Omental fat pad (tissue), 4 donors: ENCODE results near the gene PCK2. TPM values are rescaled to one million over a fixed set of nuclear protein-coding genes. Genes with fewer than 3 reads are reported as not detected.

Experiments
- ATAC-seq: fragments of 150-250 bp; one replicate; pipeline ENCODE4 v1.9.1; 2016; ENCODE audit warnings: mild to moderate bottlenecking, moderate library complexity; ENCODE audit not compliant: low FRiP score
- DNase-seq: peaks from one replicate; pipeline ENCODE4 v3.0.0-alpha.2; 2019; ENCODE audit warnings: low spot score
- total RNA-seq, 4 donors: library from RNA; depleted of rRNA; stranded (reverse); fragments of >200 nt; gene quantifications; one replicate each; pipeline ENCODE4 v1.1.0, GENCODE V29; 2016
- TF ChIP-seq, protein P1 (sequence below), 3 donors: fragments of 450-650 bp; IDR thresholded peaks; one replicate each; pipeline ENCODE4 v1.5.1; 2016 to 2017; ENCODE audit warnings: antibody characterized with exemption in 3 of 3, mild to moderate bottlenecking in 3 of 3, moderate library complexity in 2 of 3

PCK2 gene
- total RNA-seq, 4 donors from 2014 or later: 33.6 to 53.4 (median 42.9) TPM

DNA sequence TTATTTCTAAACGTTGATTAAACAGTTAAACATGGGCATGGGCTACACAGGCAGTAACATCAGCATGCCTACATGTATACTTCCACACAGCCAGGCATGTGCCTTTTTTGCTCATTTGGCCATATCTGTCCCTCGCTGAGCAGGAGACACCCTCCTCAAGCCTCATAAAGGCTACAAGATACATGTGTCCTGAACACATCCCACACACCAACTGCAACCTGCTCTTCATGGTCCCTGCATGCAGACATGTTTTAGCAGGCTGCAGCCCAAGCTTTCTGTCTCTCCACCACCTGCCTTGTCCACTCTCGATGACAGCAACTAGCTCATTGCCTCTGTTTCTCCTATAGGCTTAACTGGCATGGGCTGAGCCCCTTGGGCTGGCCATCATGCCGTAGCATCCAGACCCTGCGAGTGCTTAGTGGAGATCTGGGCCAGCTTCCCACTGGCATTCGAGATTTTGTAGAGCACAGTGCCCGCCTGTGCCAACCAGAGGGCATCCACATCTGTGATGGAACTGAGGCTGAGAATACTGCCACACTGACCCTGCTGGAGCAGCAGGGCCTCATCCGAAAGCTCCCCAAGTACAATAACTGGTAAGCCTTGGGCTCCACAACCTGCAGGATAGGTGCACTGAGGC, 2.6 kb downstream of the PCK2 start:
- DNase-seq (no peak), ATAC-seq (no peak)
- TF ChIP-seq, protein P1, sequence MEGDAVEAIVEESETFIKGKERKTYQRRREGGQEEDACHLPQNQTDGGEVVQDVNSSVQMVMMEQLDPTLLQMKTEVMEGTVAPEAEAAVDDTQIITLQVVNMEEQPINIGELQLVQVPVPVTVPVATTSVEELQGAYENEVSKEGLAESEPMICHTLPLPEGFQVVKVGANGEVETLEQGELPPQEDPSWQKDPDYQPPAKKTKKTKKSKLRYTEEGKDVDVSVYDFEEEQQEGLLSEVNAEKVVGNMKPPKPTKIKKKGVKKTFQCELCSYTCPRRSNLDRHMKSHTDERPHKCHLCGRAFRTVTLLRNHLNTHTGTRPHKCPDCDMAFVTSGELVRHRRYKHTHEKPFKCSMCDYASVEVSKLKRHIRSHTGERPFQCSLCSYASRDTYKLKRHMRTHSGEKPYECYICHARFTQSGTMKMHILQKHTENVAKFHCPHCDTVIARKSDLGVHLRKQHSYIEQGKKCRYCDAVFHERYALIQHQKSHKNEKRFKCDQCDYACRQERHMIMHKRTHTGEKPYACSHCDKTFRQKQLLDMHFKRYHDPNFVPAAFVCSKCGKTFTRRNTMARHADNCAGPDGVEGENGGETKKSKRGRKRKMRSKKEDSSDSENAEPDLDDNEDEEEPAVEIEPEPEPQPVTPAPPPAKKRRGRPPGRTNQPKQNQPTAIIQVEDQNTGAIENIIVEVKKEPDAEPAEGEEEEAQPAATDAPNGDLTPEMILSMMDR (IDR thresholded peaks at IDR 0.05): no peak

DNA sequence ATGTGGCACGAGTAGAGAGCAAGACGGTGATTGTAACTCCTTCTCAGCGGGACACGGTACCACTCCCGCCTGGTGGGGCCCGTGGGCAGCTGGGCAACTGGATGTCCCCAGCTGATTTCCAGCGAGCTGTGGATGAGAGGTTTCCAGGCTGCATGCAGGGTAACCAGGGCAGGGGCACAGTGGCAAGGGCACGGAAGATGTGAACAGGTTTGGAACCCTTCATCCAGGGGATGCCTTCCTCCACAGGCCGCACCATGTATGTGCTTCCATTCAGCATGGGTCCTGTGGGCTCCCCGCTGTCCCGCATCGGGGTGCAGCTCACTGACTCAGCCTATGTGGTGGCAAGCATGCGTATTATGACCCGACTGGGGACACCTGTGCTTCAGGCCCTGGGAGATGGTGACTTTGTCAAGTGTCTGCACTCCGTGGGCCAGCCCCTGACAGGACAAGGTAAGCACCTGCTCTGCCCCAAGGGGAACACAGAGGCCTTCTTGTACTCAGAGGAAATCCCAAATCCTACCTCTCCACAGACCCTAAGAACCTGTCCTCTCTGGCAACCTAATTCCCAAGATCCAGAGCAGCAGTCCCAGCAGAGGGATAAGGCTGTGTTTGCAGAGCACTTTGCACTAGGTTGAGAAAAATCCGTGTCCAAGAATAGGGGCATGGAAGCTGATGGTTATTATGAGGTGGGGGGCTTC, 4.3 kb downstream of the PCK2 start:
- ATAC-seq (no peak), DNase-seq (no peak)
- TF ChIP-seq, protein P1 (IDR thresholded peaks at IDR 0.05): no peak

DNA sequence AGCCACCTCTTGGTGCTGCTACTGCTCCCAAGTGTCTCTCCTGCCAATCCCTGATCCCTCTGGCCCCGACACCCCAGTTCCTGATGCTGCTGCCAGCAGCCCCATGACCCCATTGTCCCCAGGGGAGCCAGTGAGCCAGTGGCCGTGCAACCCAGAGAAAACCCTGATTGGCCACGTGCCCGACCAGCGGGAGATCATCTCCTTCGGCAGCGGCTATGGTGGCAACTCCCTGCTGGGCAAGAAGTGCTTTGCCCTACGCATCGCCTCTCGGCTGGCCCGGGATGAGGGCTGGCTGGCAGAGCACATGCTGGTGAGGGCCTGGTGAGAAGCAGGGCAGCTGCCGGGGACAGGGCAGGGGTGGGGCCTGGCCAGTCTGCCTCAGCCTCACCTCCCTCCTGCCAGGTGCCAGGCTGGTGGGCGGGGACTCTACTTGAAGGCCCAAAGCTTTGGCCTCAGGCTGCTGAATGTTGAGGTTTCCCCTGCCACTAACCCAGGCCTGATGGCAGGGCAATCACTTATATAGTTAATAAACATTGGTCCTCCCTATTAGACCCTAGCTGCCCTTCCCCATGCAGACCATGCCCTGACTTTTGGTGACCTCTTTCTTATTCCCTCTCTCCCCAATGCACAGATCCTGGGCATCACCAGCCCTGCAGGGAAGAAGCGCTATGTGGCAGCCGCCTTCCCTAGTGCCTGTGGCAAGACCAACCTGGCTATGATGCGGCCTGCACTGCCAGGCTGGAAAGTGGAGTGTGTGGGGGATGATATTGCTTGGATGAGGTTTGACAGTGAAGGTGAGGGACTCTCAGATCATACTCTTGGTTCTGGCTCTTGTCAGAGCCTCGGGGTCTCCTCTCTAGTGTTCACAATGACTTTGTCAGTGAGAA, 5.1 kb downstream of the PCK2 start:
- TF ChIP-seq, protein P1 (IDR thresholded peaks at IDR 0.05): no peak
- DNase-seq (no peak), ATAC-seq (no peak)

DNA sequence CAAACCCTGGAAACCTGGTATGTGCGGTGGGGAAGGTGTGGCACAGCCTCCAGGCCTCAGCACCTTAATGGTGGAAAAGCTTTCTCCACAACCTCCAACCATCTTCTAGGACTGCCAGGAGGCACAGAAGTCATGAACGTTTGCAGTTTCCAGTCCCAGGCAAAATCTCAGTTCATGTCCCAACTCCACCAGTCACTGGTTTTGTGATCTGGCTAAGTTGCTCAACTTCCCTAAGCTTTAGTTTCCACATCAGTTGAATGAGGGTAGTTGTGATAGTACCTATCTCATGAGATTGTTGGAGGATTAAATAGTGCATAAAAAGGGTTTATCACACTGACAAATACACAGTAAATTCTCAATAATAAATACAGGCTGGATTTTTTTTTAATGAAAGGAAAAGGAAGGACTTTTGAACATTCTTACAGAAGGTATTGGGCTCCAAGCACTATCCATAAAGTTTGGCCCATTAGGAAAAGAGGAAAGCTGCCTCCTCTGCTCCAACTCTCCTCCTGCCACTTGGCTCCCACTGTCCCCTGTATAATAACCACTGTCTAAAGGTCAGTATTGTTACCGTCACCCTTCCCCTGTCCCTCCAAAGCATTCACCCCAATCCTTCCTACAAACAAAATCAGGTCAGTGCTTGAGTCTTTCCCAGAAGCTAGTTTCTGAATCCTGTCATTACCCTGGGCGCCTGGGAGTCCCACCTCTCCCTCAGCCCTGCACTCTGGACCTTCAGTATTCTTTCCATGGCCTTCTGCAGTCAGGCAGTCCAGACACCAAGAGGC, 6.3 kb downstream of the PCK2 start:
- TF ChIP-seq, protein P1 (IDR thresholded peaks at IDR 0.05): no peak
- no peak for ATAC-seq
- DNase-seq: no peak

DNA sequence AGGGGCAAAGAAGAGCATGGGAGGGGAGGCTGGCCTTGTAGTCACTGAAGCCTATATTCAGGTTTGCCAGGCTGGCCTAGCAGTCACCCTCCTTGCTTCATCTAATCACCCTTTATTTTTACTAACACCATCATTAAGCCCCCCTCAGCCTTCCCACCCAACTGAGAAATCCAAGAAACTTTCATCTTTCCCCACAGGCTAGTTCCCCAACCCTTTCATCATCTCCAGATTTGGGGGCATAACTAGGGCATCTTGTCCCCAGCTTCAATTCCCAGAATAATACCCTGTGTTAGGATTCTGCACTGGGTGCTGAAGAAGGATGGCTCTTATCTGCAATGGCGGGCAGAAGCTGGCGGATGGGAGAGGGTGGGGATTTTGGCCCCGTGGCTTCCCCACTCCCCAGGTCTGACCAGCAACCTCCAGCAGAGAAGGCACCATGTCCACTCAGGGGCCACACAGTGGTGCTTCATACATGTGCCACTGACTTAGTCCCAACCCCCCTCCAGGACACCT, 6.9 kb downstream of the PCK2 start:
- DNase-seq: no peak
- no peak for ATAC-seq
- TF ChIP-seq, protein P1 (IDR thresholded peaks at IDR 0.05): no peak

DNA sequence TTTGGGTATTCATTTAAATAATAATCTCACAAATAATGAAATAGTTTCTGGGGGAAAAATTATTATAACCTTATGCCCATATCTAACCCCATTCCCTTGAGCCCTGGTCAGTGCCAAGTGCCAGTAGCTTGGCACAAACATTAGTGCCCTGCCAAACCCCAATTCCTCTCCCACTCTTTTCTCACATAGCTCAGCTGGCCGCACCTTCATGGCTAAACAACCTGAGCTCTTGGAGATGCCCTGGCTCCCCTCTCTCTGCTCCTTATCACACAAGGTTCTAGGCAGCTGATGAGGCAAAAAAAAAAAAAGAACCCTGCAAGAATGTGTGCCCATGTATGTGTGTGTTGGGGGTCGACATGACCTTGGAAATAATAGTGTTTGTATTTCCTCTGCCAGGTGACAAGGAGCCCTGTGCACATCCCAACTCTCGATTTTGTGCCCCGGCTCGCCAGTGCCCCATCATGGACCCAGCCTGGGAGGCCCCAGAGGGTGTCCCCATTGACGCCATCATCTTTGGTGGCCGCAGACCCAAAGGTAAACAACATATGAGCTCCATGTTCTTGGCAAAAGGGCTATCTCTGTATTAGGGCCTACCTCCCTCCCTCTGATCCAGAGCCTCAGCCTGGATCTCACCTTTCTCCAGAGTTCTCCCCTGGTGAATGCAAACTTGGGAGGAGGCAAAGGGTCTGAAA, 8.4 kb downstream of the PCK2 start:
- DNase-seq (no peak), ATAC-seq (no peak)
- TF ChIP-seq, protein P1 (IDR thresholded peaks at IDR 0.05): no peak
